Endothelial cell of umbilical vein (primary cell): ENCODE results near the gene FILIP1L. TPM values are rescaled to one million over a fixed set of nuclear protein-coding genes. Genes with fewer than 3 reads are reported as not detected.
A peak's percentile ranks its signal among the peaks of the same experiment; 100 is the strongest.

Experiments
- BruUV-seq: library from RNA; stranded (reverse); fragments of 400-500 nt; replicated peaks from 2 replicates; lab custom pipeline; 2021; lab: Mats Ljungman, UMichigan
- CTCF ChIA-PET: fragments of 300-600, 350-600 bp; sonication (Branson Sonifier 250); formaldehyde crosslinking; loops from one replicate; lab custom pipeline; 2021; ENCODE audit warnings: antibody characterized with exemption, inconsistent platforms; lab: Charles Lee
- POLR2A ChIA-PET: fragments of 300-600, 350-600 bp; sonication (Branson Sonifier 250); formaldehyde crosslinking; loops from one replicate; lab custom pipeline; 2021; ENCODE audit warnings: antibody characterized with exemption, inconsistent platforms; lab: Charles Lee
- DNase-seq: peaks from one replicate; pipeline ENCODE4 v3.0.0-alpha.2; 2011; ENCODE audit warnings: low read depth, low spot score
- FAIRE-seq: peaks from 2 replicates; lab custom pipeline; 2011; peaks lifted over from hg19 to GRCh38; lab: Jason Lieb, UNC
- H2AFZ ChIP-seq: 2 replicates; pipeline ENCODE4 v1.6.0; 2012; ENCODE audit warnings: low read depth, low read length, control low read depth, inconsistent platforms
- H3K27ac ChIP-seq: 2 replicates; pipeline ENCODE4 v1.5.1; 2011; ENCODE audit warnings: low read depth, mild to moderate bottlenecking, control low read depth, low read length, moderate library complexity; ENCODE audit not compliant: insufficient read depth
- H3K27me3 ChIP-seq, 2 experiments: 2 replicates each; pipeline versions ENCODE4 v1.6.0 to v1.6.1; 2011; ENCODE audit warnings: low read length in 2 of 2, mixed read lengths in 1 of 2; ENCODE audit not compliant: control insufficient read depth in 2 of 2, insufficient read depth in 2 of 2
- H3K36me3 ChIP-seq, 2 experiments: 2 replicates in 1 of 2; 3 replicates in 1 of 2; pipeline ENCODE4 v1.5.1; 2011; ENCODE audit warnings: low read length in 2 of 2, mild to moderate bottlenecking in 1 of 2, moderate library complexity in 1 of 2; ENCODE audit not compliant: control insufficient read depth in 2 of 2, insufficient read depth in 2 of 2; ENCODE audit errors: extremely low read depth in 1 of 2
- H3K4me1 ChIP-seq: 3 replicates; pipeline ENCODE4 v1.5.1; 2011; ENCODE audit warnings: mild to moderate bottlenecking, low read length; ENCODE audit not compliant: control insufficient read depth, insufficient read depth; ENCODE audit errors: extremely low read depth
- H3K4me2 ChIP-seq: 2 replicates; pipeline ENCODE4 v1.6.1; 2011; ENCODE audit warnings: low read length, control low read depth, mixed read lengths; ENCODE audit not compliant: insufficient read depth
- H3K4me3 ChIP-seq, 3 experiments: fragments of 200-600 bp in 1 of 3; sonication (generic), shearing (Covaris generic) in 1 of 3; replicated peaks in 1 of 3; 2 replicates each; pipeline ENCODE4 v1.5.1; 2011 to 2016; ENCODE audit warnings: control low read depth in 3 of 3, low read length in 3 of 3, mild to moderate bottlenecking in 2 of 3, inconsistent platforms in 1 of 3, low read depth in 1 of 3, moderate library complexity in 1 of 3; ENCODE audit not compliant: insufficient read depth in 1 of 3
- H3K79me2 ChIP-seq: 2 replicates; pipeline ENCODE4 v1.6.0; 2012; ENCODE audit warnings: low read length, inconsistent platforms; ENCODE audit not compliant: control insufficient read depth, insufficient read depth
- H3K9ac ChIP-seq: replicated peaks from 2 replicates; pipeline ENCODE3; 2011; ENCODE audit warnings: low read length, control low read depth; ENCODE audit not compliant: insufficient read depth; ENCODE audit errors: extremely low read depth
- H3K9me1 ChIP-seq: replicated peaks from 3 replicates; pipeline ENCODE4 v1.6.0; 2011; ENCODE audit warnings: mild to moderate bottlenecking, low read length; ENCODE audit not compliant: control insufficient read depth, insufficient read depth; ENCODE audit errors: extremely low read depth
- H3K9me3 ChIP-seq: replicated peaks from 2 replicates; pipeline ENCODE4 v1.5.1; 2012; ENCODE audit warnings: low read length, inconsistent platforms; ENCODE audit not compliant: control insufficient read depth, insufficient read depth
- H4K20me1 ChIP-seq: replicated peaks from 2 replicates; pipeline ENCODE3; 2011; ENCODE audit warnings: mild to moderate bottlenecking, low read length; ENCODE audit not compliant: control insufficient read depth, insufficient read depth; ENCODE audit errors: extremely low read depth
- CTCF ChIP-seq, 2 donors: IDR thresholded peaks; 1 replicate in 1 of 2; 2 replicates in 1 of 2; pipeline ENCODE4 v1.5.1; 2011; ENCODE audit warnings: low read length in 2 of 2, mild to moderate bottlenecking in 2 of 2, moderate library complexity in 2 of 2, control low read depth in 1 of 2, inconsistent platforms in 1 of 2, low read depth in 1 of 2; ENCODE audit not compliant: insufficient read depth in 1 of 2; ENCODE audit errors: extremely low read depth in 1 of 2
- EZH2 ChIP-seq: IDR thresholded peaks from 2 replicates; pipeline ENCODE4 v1.6.1; 2012; ENCODE audit warnings: borderline replicate concordance, low read depth, mild to moderate bottlenecking, moderate library complexity, low read length, inconsistent platforms; ENCODE audit not compliant: severe bottlenecking
- FOS ChIP-seq: IDR thresholded peaks from 2 replicates; pipeline ENCODE4 v1.6.1; 2011; ENCODE audit warnings: mild to moderate bottlenecking, low read length, moderate library complexity, borderline replicate concordance; ENCODE audit not compliant: insufficient read depth
- GATA2 ChIP-seq: IDR thresholded peaks from 2 replicates; pipeline ENCODE4 v1.7.0; 2011; ENCODE audit warnings: low read depth, mild to moderate bottlenecking, moderate library complexity, mixed read lengths, low read length; ENCODE audit not compliant: insufficient read length, insufficient read depth
- JUN ChIP-seq: IDR thresholded peaks from 2 replicates; pipeline ENCODE4 v1.6.1; 2011; ENCODE audit warnings: borderline replicate concordance, low read depth; ENCODE audit not compliant: insufficient read length, insufficient read depth
- MAX ChIP-seq: IDR thresholded peaks from 2 replicates; pipeline ENCODE4 v1.6.1; 2011; ENCODE audit not compliant: insufficient read depth, insufficient read length
- MYC ChIP-seq: IDR thresholded peaks from one replicate; pipeline ENCODE4 v1.6.1; 2011; ENCODE audit warnings: mild to moderate bottlenecking, low read depth, low read length
- POLR2A ChIP-seq: IDR thresholded peaks from 2 replicates; pipeline ENCODE4 v1.6.1; 2012; ENCODE audit warnings: low read depth, mild to moderate bottlenecking, control low read depth, low read length
- POLR2AphosphoS5 ChIP-seq: IDR thresholded peaks from 2 replicates; pipeline ENCODE4 v1.6.1; 2012; ENCODE audit warnings: low read depth, mild to moderate bottlenecking, control low read depth, low read length, moderate library complexity; ENCODE audit not compliant: insufficient read depth
- dilution Hi-C: fragments of 300-500 bp; cut with MboI; formaldehyde crosslinking; loops from one replicate; pipeline ENCODE4 v1.15.0; 2019; ENCODE audit warnings: low sequenced_read_pairs; ENCODE audit not compliant: extremely low pct_ligation_motif_present
- intact Hi-C: fragments of 100-400 bp; cut with micrococcal nuclease; formaldehyde crosslinking; loops from one replicate; pipeline ENCODE4 v1.10.0; 2022
- polyA plus RNA-seq, 4 experiments: library from polyadenylated mRNA; depleted of rRNA in 3 of 4; stranded (reverse) in 3 of 4; unstranded in 1 of 4; fragments of >200 nt; gene quantifications; 2 replicates each; pipeline versions ENCODE4 v1.2.1 to v1.2.3, GENCODE V29; 2011 to 2012; ENCODE audit warnings: missing spikeins in 1 of 4
- total RNA-seq: library from RNA; stranded (reverse); gene quantifications from 2 replicates; pipeline ENCODE4 v1.2.3, GENCODE V29; 2021

Gene FILIP1L
- total and polyA plus RNA-seq, 2 donors (not counting 3 experiments of a cell fraction or from before 2014, with no cell fraction given) = 26.0 to 29.9 TPM

GRCh38 chr3:99877031-99877579 is 237.2 kb downstream of the FILIP1L start:
- Histone ChIP-seq H3K36me3 (no peaks in the 10 kb centered on the region), H3K27me3 (no peaks in the 10 kb centered on the region), H3K9ac (peak overlapping the region; percentile 97), H3K4me1 (peaks cover 48% of the 10 kb centered on the region), H3K79me2 (peaks cover 38% of the 10 kb centered on the region), H3K4me2 (peak overlapping the region; percentile 99), H4K20me1 (peaks cover 6% of the 10 kb centered on the region), H3K9me3 (no peaks in the 10 kb centered on the region), H2AFZ (no peak overlapping the region), H3K9me1 (no peaks in the 10 kb centered on the region), H3K4me3 (peak overlapping the region in 1 of 3 experiments; percentile 91), H3K27ac (peak overlapping the region; percentile 99)
- CTCF ChIA-PET = interaction anchor here (1.0 to 1.3 kb wide), 3 partner anchors 125 to 192 kb away, joined by 3 to 4 read pairs (median 3); no protein-coding TSS in a partner anchor
- no peak for TF ChIP-seq POLR2AphosphoS5
- TF ChIP-seq MAX = no peak
- no peak for TF ChIP-seq CTCF (IDR thresholded peaks at IDR 0.05; ENCODE audit: extremely low read depth in 1 of 2, insufficient read depth in 1 of 2, low read depth in 1 of 2, low read length in 2 of 2)
- no peak for TF ChIP-seq EZH2
- no peak for TF ChIP-seq JUN
- no peak for TF ChIP-seq POLR2A
- TF ChIP-seq MYC = no peak
- TF ChIP-seq FOS = no peak
- TF ChIP-seq GATA2 = no peak
- BruUV-seq = no TSS peak
- DNase-seq = peak; percentile 31
- dilution Hi-C loops = no loop called here
- intact Hi-C loops = loop anchor here (2.0 kb wide), 2 partner anchors 42 to 130 kb away; no protein-coding TSS in a partner anchor
- no peak for FAIRE-seq
- POLR2A ChIA-PET = interaction anchor here (1.2 to 2.4 kb wide), 2 partner anchors 164 to 165 kb away, joined by 6 to 19 read pairs; no protein-coding TSS in a partner anchor
